Keratinocyte (primary cell): Measurements from ENCODE around the gene CTSD.

Source experiments
- CTCF ChIP-seq, 3 experiments: IDR thresholded peaks in 1 of 3; conservative IDR thresholded peaks in 1 of 3; optimal IDR thresholded peaks in 1 of 3; 2 replicates in 2 of 3; 3 replicates in 1 of 3; pipeline versions ENCODE3 to v1.5.1; 2011; ENCODE audit warnings: low read length in 3 of 3, mild to moderate bottlenecking in 3 of 3, moderate library complexity in 2 of 3, control low read depth in 1 of 3, inconsistent platforms in 1 of 3; ENCODE audit not compliant: insufficient read depth in 2 of 3; ENCODE audit errors: extremely low read depth in 1 of 3
- EZH2 ChIP-seq: IDR thresholded peaks from one replicate; pipeline ENCODE4 v1.6.1; 2012; ENCODE audit warnings: inconsistent platforms, mild to moderate bottlenecking, low read length, moderate library complexity

- no peak for TF ChIP-seq EZH2
- no peak for TF ChIP-seq CTCF (optimal IDR thresholded peaks at IDR 0.05 in 1 of 3, IDR thresholded peaks at IDR 0.05 in 1 of 3, conservative IDR thresholded peaks at IDR 0.05 in 1 of 3; ENCODE audit: extremely low read depth in 1 of 3, insufficient read depth in 2 of 3, low read length in 3 of 3)
Measured at GRCh38 chr11:1784761-1785650, 21.3 kb upstream of the CTSD start.
